NCI-H1417 treated with DMSO at 0.1 percent for 48 hours (cell line): Measurements from ENCODE around the gene SLC49A4.

Source experiments
- DNase-seq: peaks from one replicate; lab custom pipeline; 2025; lab: John Stamatoyannopoulos, UW

Gene SLC49A4

DNA sequence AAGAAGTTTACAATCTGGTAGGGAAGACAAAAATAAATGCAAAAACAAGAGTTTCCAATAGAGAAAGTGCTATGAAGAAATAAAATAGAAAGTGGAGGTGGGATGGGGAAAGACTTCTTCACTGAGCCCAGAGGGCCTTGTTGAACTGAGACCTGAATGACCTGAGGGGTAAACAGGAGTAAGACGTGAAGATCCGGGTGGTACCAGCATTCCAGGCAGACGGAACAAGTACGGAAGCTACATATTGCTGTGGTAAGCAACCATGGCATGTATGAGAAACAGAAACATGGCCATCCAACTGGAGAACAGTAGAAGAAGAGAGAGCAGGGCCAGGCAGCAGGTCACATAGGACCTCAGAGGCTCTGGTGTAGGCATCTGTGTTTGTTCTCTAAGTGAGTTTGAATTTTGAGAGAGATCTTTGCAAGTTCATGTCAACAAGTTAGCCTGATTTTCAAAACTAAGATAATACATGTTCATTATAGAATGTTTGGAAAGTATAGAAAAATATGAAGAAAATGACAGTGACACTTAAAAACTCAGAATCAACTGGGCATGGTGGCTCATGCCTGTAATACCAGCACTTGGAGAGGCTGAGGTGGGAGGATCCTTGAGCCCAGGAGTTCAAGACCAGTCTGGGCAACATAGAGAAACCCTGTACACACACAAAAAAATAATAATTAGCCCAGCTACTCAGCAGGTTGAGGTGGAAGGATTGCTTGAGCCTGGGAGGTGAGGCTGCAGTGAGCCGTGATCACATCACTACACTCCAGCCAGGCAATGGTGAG lies 64.3 kb downstream of the SLC49A4 start:
- no peak for DNase-seq

DNA sequence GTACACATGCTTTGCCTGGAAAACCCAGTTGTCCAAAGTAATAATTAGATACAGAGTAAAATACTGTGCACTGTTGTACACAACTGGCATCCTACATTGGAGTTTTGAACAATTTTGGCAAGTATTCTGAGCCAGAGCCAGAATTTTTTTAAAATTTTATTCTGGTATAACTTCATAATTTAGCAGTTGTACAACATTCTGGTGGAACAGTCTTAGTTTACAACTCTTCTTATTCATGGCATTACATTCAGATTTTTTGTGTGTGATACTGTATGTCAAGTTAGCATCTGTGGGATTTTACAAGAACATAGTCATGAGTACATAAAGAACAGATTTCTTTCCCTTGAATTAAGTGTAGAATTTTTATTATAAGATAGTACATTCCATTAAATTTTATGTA lies 67.5 kb downstream of the SLC49A4 start:
- DNase-seq, result no peak

DNA sequence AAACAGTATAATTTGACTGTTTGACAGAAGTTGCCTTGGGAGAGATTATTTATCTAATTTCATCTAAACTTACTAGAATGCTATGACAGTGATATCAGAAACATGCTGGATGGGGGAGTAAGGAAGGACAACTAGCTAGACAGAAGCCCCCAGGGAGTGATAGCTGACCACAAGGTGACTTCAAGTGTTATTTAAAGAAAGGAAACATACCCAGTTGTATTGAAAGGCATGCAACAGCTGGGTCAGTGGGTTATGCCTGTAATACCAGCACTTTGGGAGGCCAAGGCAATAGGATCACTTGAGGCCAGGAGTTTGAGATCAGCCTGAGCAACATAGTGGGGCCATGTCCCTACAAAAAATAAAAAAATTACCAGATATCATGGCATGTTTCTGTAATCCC lies 69.6 kb downstream of the SLC49A4 start:
- DNase-seq, result no peak

DNA sequence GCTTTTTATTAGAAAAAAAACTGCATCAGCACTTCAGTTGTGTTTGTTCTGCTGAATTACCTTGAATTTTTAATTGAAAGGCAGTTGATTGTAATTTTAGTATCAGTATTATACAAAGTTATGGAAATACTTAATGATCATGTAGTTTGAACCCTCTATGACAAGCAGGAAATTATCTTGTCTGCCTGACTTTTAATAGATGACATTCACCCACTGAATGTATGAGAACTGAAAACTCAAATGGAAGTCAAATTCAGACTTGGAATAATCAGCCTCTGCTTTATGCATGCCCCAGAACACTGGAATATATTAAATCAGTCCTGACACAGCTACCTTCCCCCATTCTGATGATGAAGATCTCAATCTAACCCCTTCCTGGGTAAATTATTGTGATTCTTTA lies 73.5 kb downstream of the SLC49A4 start:
- DNase-seq, result no peak

DNA sequence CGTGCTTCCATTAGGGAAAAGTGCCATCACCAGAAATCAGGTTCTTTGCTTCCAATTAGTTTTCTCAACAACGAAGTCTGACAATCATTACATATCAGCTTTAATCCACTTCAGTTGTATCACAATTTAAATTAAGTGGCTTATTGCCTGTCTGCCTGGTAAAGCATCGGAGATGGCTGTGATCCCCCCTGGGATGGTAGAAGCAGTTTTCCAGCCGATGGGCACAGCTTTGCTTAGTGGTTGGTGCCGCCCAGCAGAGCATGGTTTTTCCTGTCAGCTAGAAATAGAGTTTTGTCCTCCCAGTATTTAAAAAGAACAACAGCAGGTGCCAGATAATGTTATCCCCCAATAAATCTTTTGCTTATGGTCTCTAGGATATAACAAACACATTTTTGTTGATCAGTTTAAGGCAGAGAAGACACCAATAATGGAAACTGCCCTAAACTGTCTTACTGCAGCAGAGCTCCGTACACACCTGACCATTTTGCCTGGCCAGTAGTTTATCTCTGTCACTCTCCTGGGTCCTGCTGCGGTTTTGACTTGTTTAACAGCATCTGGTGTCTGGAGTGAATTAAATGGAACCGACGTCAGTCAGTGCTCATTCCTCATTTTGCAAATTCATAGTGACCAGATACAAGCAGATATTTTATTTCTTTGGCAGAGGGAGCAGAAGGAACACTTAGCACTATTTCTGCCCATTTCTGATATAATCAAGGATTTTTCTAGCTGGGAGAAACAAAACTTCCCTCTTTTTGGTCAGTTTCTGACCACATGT lies 79.1 kb downstream of the SLC49A4 start:
- DNase-seq, result no peak

DNA sequence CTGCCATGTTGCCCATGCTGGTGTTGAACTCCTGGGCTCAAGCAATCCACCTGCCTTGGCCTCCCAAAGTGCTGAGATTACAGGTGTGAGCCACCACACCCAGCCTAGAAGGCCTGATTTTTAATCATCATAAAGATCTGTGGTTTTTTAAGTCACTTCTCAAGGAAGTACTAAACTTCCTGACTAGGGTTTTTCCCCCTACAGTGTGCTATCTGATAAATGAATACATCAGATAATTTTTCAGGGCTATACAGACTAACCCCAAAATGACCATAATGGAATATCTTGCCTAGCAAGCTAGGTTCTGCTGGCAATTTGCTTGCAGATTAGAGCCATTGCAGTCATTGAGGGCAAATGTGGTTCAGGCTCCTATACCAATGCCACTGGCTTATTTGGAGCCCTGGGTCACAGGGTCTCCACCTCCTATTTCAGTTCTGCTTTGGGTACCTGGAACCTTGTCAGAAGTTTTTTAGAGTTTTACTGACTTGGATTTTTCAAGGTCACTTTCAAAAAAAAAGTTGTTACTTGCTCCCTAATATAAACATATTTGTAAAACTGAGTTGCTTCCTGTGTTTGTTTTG lies 80.8 kb downstream of the SLC49A4 start:
- no peak for DNase-seq

GRCh38 chr3:122880173-122880572 lies 85.3 kb downstream of the SLC49A4 start:
- DNase-seq, result no peak

GRCh38 chr3:122880624-122881023 lies 85.8 kb downstream of the SLC49A4 start:
- no peak for DNase-seq

- DNase-seq, result no peak
Measured at GRCh38 chr3:122882361-122882947, 87.6 kb downstream of the SLC49A4 start.

DNA sequence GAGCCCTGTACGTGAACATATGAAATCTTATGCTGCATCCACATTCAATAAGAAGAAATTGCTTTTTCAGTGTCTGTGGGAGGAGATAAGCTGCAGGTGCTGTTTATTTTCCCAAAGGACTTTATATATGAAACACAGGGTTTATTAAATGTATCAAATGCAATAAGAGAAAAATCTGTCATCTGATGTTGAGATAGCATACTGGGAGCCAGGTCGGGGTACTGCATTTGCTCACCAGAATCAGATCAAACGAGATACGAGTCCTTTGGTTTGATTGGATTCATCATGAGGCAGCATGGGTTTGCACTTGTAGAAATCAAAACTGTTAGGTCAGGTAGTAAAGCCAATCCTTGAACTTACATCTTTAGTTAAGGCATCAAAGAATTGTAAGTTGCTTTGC lies 91.4 kb downstream of the SLC49A4 start:
- DNase-seq, result no peak

GRCh38 chr3:122886946-122887345 lies 92.1 kb downstream of the SLC49A4 start:
- no peak for DNase-seq

- DNase-seq, result no peak
Measured at GRCh38 chr3:122890077-122890719, 95.3 kb downstream of the SLC49A4 start.

DNA sequence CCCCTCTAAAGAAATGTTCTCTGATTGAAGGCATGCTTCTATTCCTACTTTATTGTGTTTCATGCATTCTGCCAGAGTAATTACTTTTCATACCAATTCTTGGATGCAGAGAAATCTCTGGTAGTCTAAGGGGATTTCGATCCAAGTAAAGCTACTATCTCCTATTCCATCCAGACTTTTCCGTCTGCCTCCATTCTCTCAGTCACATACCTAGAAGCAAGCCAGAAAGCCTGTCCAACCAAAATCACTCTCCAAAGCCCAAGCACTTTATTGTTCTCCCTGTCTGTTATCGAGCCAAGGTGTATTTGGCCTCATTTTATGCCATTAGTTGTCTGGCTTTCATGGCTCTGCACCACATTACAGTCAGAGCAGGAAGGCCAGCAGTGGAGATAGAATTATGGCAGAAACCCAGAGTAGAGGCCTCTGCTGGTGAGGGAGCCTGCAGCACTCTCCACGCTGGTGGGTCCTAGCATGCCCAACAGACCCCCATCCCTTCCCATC lies 95.9 kb downstream of the SLC49A4 start:
- no peak for DNase-seq

- DNase-seq, result no peak
Measured at GRCh38 chr3:122892118-122892960, 97.5 kb downstream of the SLC49A4 start.

- DNase-seq, result no peak
Measured at GRCh38 chr3:122893282-122893681, 98.4 kb downstream of the SLC49A4 start.

DNA sequence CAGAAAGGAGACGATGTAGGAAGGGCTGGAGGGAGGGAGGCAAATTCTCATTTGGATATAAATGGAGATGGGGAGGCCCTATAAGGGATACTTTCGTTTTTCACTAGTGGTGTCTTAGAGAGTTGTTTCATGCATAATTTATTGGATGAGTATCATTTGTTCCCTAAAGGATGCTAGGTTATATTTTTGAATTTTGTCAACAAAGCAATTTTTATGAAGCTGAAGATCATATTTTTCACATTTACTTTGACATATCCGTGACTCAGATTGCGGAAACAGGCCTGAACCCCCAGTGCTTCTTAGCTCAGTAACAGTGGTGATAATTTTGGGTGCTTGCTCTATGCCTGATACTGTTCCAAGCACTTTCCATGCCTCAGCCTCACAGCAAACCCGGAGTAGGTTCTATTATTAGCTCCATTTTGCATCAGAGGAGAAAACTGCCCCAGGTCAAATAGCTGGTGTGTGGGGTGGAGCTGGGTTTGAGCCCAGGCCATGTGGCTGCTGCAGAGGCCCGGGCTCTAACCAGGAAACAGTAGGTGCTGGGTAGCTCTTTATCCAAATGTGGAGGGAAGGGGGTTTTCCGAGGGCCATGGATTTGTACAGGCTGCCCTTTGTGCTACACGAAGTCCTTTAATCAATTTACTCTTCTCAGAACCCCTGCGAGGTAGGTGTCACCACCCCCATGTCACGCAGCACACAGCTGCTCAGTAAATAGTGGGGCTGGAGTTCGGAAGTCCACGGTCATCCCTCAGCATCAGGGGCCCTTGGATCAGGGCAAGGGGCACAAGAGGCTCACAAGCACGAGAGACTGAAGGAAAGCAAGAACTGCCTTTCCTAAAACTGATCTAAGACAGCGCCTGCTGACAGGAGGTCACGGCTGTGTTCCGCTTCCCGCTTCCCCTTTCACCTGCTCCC lies 99.1 kb downstream of the SLC49A4 start:
- no peak for DNase-seq

DNA sequence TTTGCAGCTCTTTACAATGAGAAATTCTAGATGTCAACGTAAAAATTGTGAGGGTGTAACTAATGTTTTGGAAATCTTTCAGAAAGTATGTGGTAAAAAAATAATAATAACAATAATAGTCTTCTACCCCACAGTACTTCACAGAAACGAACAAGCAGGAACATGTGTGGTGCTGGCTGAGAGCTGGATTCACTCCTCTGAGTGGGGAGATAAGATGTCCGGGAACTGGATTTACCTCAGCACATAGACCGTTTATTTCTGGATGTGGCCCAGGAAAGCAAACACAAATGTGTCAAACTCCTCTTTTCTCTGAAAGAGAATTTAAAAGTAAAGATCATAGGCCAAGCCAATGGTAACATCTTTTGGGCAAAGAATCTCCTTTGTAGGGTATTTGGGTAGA lies 103.4 kb downstream of the SLC49A4 start:
- DNase-seq, result no peak

DNA sequence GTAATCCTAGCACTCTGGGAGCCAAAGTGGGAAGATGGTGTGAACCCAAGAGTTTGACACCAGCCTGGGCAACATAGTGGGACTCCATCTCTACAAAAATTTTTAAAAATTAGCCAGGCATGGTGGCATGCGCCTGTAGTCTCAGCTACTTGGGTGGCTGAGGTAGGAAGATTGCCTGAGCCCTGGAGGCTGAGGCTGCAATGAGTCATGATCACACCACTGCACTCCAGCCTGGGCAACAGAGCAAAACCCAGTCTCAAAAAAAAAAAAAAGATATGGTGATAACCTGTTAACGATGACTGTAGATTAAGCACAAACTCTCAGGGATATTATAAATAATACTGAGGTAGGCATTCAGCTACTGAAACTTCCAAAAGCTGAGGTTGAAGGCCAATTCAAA lies 107.5 kb downstream of the SLC49A4 start:
- DNase-seq, result no peak

DNA sequence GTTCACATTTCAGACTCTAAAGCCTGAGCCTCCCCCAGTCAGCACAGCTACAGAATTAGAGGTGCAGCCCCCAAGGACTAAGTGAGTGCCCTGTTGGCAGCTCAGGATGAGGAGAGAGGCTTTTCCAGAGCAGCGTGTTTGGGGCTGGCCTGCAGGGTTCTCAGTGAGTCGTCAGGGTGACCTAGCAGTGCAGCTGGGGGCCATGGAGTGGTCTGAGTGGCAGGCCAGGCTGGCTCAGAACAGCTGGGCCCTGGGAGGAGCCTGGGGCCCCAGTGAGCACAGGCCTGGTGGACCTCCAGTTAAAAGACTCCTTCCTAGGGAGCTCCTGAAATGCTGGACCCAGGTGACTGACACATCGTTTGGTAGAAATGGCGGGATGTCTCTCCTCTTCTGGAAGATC lies 108.3 kb downstream of the SLC49A4 start:
- no peak for DNase-seq

DNA sequence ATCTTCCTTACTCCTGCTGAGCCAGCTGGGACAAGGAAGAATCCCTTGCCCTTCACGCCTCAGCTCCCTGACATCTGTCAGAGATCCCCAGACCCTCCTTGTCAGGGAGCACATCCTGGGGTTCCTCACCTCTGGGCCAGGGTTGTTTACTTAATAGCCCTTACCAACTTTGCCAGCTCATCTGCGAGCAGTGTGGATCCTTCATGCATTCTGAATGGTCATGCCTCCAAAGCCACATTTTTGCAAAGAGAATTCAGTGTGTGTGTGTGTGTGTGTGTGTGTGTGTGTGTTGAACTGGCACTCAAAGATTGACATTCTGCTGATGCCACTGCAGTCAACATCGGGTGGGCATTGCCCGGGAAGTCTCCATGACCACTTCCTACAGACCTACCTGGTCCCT lies 112.6 kb downstream of the SLC49A4 start:
- DNase-seq, result no peak
